GM10266 (cell line): ENCODE data around the gene LRRK1.

Experiments
- DNase-seq: peaks from one replicate; pipeline ENCODE4 v3.0.0; 2012; ENCODE audit errors: extremely low spot score
- CTCF ChIP-seq: IDR thresholded peaks from 2 replicates; pipeline ENCODE4 v1.5.1; 2012; ENCODE audit warnings: mild to moderate bottlenecking, low read depth; ENCODE audit not compliant: control insufficient read depth, insufficient read depth; ENCODE audit errors: missing control alignments

LRRK1 gene

GRCh38 chr15:100988857-100989256 lies 69.7 kb downstream of the LRRK1 start:
- no peak for TF ChIP-seq CTCF
- DNase-seq, result no peak

GRCh38 chr15:100994597-100995446 lies 75.7 kb downstream of the LRRK1 start:
- no peak for TF ChIP-seq CTCF

GRCh38 chr15:100995471-100996430 lies 76.6 kb downstream of the LRRK1 start:
- TF ChIP-seq CTCF, result no peak
- DNase-seq, result no peak

More at GRCh38 chr15:100994597-100995446, 75.7 kb downstream of the LRRK1 start:
- DNase-seq, result no peak

GRCh38 chr15:100997442-100997841 lies 78.3 kb downstream of the LRRK1 start:
- no peak for DNase-seq
- no peak for TF ChIP-seq CTCF

GRCh38 chr15:100998630-100999029 lies 79.5 kb downstream of the LRRK1 start:
- TF ChIP-seq CTCF, result no peak
- DNase-seq, result no peak

GRCh38 chr15:100999369-100999768 lies 80.2 kb downstream of the LRRK1 start:
- no peak for DNase-seq
- TF ChIP-seq CTCF, result no peak

GRCh38 chr15:101000271-101000681 lies 81.1 kb downstream of the LRRK1 start:
- DNase-seq, result no peak

More at GRCh38 chr15:101000271-101000681, 81.1 kb downstream of the LRRK1 start:
- no peak for TF ChIP-seq CTCF
